BJ (cell line): ENCODE data around the gene NTSR1. TPM values are rescaled to one million over a fixed set of nuclear protein-coding genes. Genes with fewer than 3 reads are reported as not detected.

Source experiments
- CTCF ChIA-PET: fragments of 350-600 bp; formaldehyde crosslinking; extraction: SDS; loops from one replicate; lab custom pipeline; 2021; ENCODE audit warnings: antibody characterized with exemption, inconsistent platforms; lab: Yijun Ruan, JAX
- POLR2A ChIA-PET: fragments of 300-600 bp; sonication (Branson Sonifier 250); formaldehyde crosslinking; extraction: SDS; loops from one replicate; lab custom pipeline; 2021; ENCODE audit warnings: antibody characterized with exemption; lab: Charles Lee
- DNase-seq: peaks from one replicate; pipeline ENCODE4 v3.0.0-alpha.2; 2011; ENCODE audit warnings: low read depth
- H3K27me3 ChIP-seq: 2 replicates; pipeline ENCODE4 v1.6.0; 2011; ENCODE audit warnings: low read length; ENCODE audit not compliant: control insufficient read depth, insufficient read depth
- H3K36me3 ChIP-seq: 2 replicates; pipeline ENCODE4 v1.5.1; 2011; ENCODE audit warnings: low read length; ENCODE audit not compliant: control insufficient read depth, insufficient read depth
- H3K4me3 ChIP-seq: 2 replicates; pipeline ENCODE4 v1.5.1; 2011; ENCODE audit warnings: low read depth, mild to moderate bottlenecking, control low read depth, low read length
- CTCF ChIP-seq: IDR thresholded peaks from 2 replicates; pipeline ENCODE4 v1.5.1; 2011; ENCODE audit warnings: low read depth, mild to moderate bottlenecking, control low read depth, inconsistent platforms, low read length, moderate library complexity; ENCODE audit not compliant: insufficient read depth
- polyA plus RNA-seq: library from polyadenylated mRNA; depleted of rRNA; stranded (reverse); fragments of >200 nt; gene quantifications from 2 replicates; pipeline ENCODE4 v1.2.3, GENCODE V29; 2011

Gene NTSR1
- polyA plus RNA-seq, 1 experiment = 0.05 TPM

DNA sequence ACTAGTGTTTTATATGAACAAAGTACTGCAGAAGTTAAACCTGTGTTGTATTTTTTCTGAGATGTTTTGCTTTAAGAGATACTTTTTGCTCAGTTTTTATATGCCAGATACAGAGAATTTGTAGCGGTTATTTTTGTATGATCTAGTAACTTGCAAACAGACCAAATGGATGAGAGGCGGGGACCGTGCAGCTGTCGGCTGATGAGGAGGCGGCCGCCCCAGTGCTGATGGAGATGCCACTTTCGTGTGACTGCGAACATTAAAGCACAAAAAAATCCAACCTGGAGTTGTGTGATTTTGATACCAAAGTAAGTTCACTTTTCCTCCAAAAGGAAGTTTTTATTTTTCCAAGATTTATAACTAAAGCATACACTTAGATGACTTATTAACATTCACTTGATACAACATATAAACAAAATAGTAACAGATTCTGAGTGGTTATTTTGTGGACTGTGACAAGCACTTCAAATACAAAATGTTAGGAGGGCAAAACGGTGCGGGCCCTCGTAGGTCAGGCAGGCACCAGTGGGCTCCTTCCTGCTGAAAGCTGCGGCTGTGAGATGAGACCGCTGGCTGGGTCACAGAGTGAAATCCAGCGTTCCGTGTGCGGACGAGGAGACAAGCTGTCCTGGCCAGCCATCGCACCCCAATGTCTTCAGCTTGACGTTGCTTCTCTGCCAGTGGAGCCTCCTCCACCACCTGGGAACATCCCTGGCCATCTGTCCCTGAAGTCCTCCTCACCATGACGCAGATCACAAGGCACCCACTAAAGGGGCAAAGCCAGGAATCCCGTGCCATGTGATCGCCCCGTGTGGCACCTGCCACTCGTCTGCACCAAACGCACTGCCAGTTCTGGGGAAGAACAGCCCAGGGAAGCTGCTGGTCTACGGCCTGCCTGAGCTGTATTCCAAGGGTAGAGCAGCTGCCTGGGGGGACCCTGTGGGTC is 92.0 kb downstream of the NTSR1 start:
- TF ChIP-seq CTCF = no peak
- Histone ChIP-seq H3K4me3 (no peak overlapping the region), H3K27me3 (no peaks in the 10 kb centered on the region), H3K36me3 (peaks cover 22% of the 10 kb centered on the region)
- CTCF ChIA-PET = no interaction called here
- POLR2A ChIA-PET = no interaction called here
- no peak for DNase-seq

DNA sequence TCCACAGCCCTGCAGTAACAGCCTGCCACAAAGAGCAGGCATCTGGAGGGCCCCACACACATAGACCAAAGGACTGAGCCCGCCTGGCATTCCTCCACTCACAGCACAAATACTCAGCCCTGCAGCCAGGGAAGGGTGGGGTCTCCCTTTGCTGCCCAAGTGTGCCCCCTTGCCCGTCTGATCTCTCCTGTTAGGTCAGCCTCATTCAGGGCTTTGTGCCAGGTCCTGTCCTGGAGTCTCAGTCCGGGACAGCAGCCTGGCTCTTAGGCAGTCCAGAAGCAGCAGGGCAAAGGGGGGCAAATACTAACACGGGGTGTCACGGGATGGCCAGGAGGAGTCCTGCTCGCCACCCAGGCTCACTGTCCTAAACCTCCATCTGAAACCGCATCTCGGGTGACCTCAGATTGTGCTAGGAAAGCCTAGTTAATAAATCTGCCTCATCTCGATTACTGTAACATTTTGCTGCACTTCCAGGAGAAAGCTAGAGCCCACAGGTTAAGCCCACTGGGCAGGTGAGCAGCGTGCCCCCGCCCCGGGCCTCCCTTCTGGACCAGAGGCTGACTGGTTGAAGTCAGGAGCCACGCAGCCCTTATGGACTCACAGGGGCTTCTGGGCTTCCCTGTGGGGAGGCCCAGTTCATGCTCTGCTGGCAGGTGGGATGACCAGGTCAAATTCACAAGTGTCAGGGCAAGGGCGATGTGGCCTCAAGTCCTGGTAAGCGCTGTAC is 92.8 kb downstream of the NTSR1 start:
- POLR2A ChIA-PET = no interaction called here
- TF ChIP-seq CTCF = no peak
- H3K36me3 ChIP-seq = peaks cover 22% of the 10 kb centered on the region
- no peak for DNase-seq
- no peak overlapping the region for H3K4me3 ChIP-seq
- CTCF ChIA-PET = no interaction called here
- H3K27me3 ChIP-seq = no peaks in the 10 kb centered on the region

DNA sequence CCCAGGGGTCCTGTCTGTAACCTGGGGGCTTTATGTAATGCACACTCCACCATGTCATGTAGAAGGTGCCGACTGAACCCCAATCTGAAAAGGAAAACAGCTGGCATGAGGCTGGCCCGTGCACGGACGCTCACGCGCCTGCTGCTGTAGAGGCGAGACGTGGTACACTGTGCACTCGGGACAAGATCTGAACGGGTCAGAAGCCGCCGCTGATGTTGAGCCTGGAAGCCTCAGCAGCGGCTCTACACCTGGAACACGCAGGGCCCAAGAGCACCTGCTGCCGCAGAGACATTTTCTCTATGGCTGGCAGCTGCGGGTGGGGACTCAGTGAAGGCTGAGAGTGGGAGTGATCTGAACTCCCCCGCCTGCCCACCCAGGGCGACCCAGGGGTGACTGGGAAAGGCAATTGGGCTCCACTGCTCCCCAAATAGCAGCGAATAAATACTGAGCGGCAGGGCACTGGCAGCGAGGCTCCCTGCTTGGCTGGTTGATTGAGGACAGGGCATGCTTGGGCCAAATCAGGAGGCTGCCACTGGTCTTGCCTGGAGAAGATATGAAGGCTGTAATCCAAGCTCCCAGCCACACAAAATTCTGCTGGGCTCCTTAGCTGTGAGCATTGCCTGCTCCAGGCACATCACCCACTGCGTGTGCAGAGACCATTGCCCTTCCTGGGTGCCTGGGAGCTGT is 93.5 kb downstream of the NTSR1 start:
- DNase-seq = no peak
- H3K27me3 ChIP-seq = no peaks in the 10 kb centered on the region
- POLR2A ChIA-PET = interaction anchor here (0.5 kb wide), 1 partner anchor 8 kb away, joined by 3 read pairs; no protein-coding TSS in a partner anchor
- no peak overlapping the region for H3K4me3 ChIP-seq
- TF ChIP-seq CTCF = no peak
- peaks cover 23% of the 10 kb centered on the region for H3K36me3 ChIP-seq
- CTCF ChIA-PET = interaction anchor here (1.0 kb wide), 1 partner anchor 11 kb away, joined by 3 read pairs; no protein-coding TSS in a partner anchor

DNA sequence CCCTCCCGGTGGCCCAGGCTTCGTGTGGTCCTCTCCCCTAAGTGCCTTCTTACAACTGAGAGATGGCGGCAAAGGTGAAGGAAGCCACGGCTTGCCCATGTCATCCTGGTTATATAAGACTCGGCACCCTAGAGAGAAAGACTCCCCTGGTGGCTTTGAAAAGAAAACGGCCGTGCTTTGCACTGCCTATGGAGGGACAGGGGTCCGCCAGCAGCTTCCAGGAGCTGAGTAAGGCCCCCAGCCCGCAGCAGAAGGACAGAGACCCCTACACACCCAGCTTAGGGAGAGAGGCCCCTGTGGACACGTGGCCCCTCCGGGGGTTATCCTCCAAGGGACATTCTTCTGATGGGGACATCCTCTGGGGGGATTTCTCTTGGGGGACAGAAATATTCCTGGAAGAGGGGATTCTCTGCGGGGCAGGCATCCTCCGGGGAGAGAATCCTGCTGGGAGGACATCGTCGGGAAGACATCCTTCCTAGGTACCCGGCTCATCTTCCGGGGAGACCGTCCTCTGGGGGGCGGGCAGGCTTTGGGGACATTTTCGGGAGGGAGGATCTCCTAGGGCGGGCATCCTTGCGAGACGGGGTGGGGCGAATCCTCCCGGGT is 95.5 kb downstream of the NTSR1 start:
- CTCF ChIA-PET = interaction anchor here (0.6 to 1.3 kb wide), 3 partner anchors 11 to 253 kb away, joined by 3 read pairs; no protein-coding TSS in a partner anchor

More for the DNA sequence above, 95.5 kb downstream of the NTSR1 start:
- no peak for DNase-seq
- peak overlapping the region; percentile 93 for H3K4me3 ChIP-seq
- H3K27me3 ChIP-seq = no peaks in the 10 kb centered on the region
- TF ChIP-seq CTCF = peak; percentile 26
- POLR2A ChIA-PET = no interaction called here
- H3K36me3 ChIP-seq = peaks cover 26% of the 10 kb centered on the region
